A673 (cell line): ENCODE data around the gene AP1M1. TPM values are rescaled to one million over a fixed set of nuclear protein-coding genes. Genes with fewer than 3 reads are reported as not detected.

Experiments used
- BruUV-seq: library from RNA; stranded (reverse); fragments of 400-500 nt; replicated peaks from 2 replicates; lab custom pipeline; 2021; lab: Mats Ljungman, UMichigan
- CTCF ChIA-PET: fragments of 300-600 bp; sonication (Branson Sonifier 250); formaldehyde crosslinking; loops from one replicate; lab custom pipeline; 2022; ENCODE audit warnings: antibody characterized with exemption; lab: Charles Lee
- POLR2A ChIA-PET: fragments of 300-600 bp; sonication (Branson Sonifier 250); formaldehyde crosslinking; loops from one replicate; lab custom pipeline; 2022; ENCODE audit warnings: antibody characterized with exemption; ENCODE audit not compliant: low non-redundant PET; lab: Charles Lee
- DNase-seq: peaks from one replicate; pipeline ENCODE4 v3.0.0-alpha.2; 2015; ENCODE audit warnings: low spot score
- H3K27ac ChIP-seq: fragments of 200-600 bp; sonication (generic); 2 replicates; pipeline ENCODE4 v1.5.1; 2016; ENCODE audit warnings: mixed run types, low read depth, mild to moderate bottlenecking, mixed read lengths, antibody characterized with exemption, low read length; ENCODE audit not compliant: poor library complexity, severe bottlenecking
- H3K27me3 ChIP-seq: fragments of 200-600 bp; sonication (generic); replicated peaks from 2 replicates; pipeline ENCODE4 v1.6.1; 2017; ENCODE audit warnings: mixed run types, low read depth, mild to moderate bottlenecking, mixed read lengths, antibody characterized with exemption, low read length; ENCODE audit not compliant: insufficient read depth, poor library complexity
- H3K36me3 ChIP-seq: fragments of 200-600 bp; sonication (generic); 2 replicates; pipeline ENCODE4 v1.6.1; 2016; ENCODE audit warnings: mixed run types, mild to moderate bottlenecking, mixed read lengths, antibody characterized with exemption, low read length; ENCODE audit not compliant: insufficient read depth, poor library complexity, severe bottlenecking
- H3K4me1 ChIP-seq: fragments of 200-600 bp; sonication (generic); 2 replicates; pipeline ENCODE4 v1.6.1; 2017; ENCODE audit warnings: mixed run types, mild to moderate bottlenecking, mixed read lengths, antibody characterized with exemption, low read length; ENCODE audit not compliant: insufficient read depth, poor library complexity, severe bottlenecking
- H3K4me3 ChIP-seq: fragments of 200-600 bp; sonication (generic); 2 replicates; pipeline ENCODE4 v1.5.1; 2016; ENCODE audit warnings: low read depth, mixed run types, mild to moderate bottlenecking, mixed read lengths, low read length; ENCODE audit not compliant: poor library complexity, severe bottlenecking
- H3K9me3 ChIP-seq: fragments of 200-600 bp; sonication (generic); 2 replicates; pipeline ENCODE4 v1.6.1; 2016; ENCODE audit warnings: mixed run types, low read depth, mild to moderate bottlenecking, mixed read lengths, antibody characterized with exemption, low read length; ENCODE audit not compliant: poor library complexity, severe bottlenecking
- CTCF ChIP-seq: fragments of 300-800, 200-600 bp; sonication (generic); conservative IDR thresholded peaks from 2 replicates; pipeline ENCODE4 v1.5.1; 2017; ENCODE audit warnings: low read depth, mild to moderate bottlenecking, antibody characterized with exemption, low read length, moderate library complexity, mixed read lengths
- EZH2 ChIP-seq: fragments of 200-600 bp; sonication (generic); IDR thresholded peaks from 2 replicates; pipeline ENCODE4 v1.6.1; 2017; ENCODE audit warnings: borderline replicate concordance, low read depth, mild to moderate bottlenecking, mixed read lengths, antibody characterized with exemption, low read length; ENCODE audit not compliant: poor library complexity, severe bottlenecking
- intact Hi-C: fragments of 100-400 bp; cut with micrococcal nuclease; formaldehyde crosslinking; loops from one replicate; pipeline ENCODE4 v1.10.0; 2022; ENCODE audit not compliant: unreplicated experiment
- total RNA-seq: library from RNA; stranded (reverse); gene quantifications from 2 replicates; pipeline ENCODE4 v1.2.3, GENCODE V29; 2021

The AP1M1 gene
- total RNA-seq, 1 experiment from 2014 or later: 105 TPM

- peaks cover 33% of the 10 kb centered on the region for H3K36me3 ChIP-seq
Observed at GRCh38 chr19:16226184-16226591, 28.5 kb downstream of the AP1M1 start.

DNA sequence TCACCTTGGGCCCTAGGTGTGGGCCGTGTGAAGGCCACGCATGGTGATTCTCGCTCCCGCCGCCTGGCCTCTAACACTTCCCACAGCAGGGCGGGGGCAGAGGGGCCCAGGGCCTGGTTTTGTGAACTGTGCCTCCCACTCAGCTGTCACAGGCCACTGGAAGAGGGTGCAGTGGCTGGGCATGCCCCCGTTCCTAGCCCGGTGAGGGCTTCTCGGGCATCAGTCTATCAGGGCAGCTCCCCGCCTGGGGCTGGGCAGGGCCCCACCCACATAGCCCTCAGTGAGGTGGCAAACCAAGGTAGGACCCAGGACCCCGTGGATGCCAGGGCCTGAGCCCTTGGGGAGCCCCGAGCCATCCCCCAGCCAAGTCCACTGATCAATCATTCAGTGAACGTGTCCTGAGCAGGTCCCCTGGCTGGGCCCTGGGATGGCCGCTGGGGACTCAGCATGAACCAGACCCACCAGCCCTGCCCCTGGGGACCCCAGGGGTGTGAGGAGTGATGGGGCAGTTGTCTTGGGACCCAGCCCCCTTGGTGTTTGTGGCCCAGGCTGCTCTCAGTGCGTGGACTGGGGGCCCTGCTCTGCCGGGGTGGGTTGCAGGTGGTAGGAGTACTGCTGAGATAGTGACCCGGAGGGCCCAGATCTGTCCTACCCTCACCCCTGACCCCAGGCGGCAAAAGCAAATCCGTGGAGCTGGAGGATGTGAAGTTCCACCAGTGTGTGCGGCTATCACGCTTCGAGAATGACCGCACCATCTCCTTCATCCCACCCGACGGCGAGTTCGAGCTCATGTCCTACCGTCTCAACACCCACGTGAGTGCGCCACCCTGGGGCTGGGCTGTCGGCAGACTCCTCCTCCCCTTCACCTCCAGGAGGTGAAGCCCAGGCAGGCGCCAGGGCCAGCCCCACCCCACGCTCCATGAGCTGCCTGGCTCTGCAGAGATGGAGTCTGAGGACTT, 29.4 kb downstream of the AP1M1 start:
- intact Hi-C loops: no loop called here
- Histone ChIP-seq H3K27ac (no peak overlapping the region), H3K4me1 (no peaks in the 10 kb centered on the region), H3K36me3 (peaks cover 24% of the 10 kb centered on the region), H3K4me3 (no peak overlapping the region), H3K27me3 (no peaks in the 10 kb centered on the region), H3K9me3 (no peaks in the 10 kb centered on the region)
- ChIA-PET CTCF (no interaction called here), POLR2A (interaction anchor here (0.6 kb wide), 1 partner anchor 19 kb away, joined by 3 read pairs; no protein-coding TSS in a partner anchor)
- no peak for DNase-seq
- BruUV-seq: no TSS peak
- TF ChIP-seq CTCF (no peak), EZH2 (no peak)

More at GRCh38 chr19:16226184-16226591, 28.5 kb downstream of the AP1M1 start:
- POLR2A ChIA-PET: no interaction called here
- no peak for TF ChIP-seq CTCF
- TF ChIP-seq EZH2: no peak
- no peaks in the 10 kb centered on the region for H3K4me1 ChIP-seq
- intact Hi-C loops: no loop called here
- H3K4me3 ChIP-seq: no peak overlapping the region
- no peak overlapping the region for H3K27ac ChIP-seq
- peaks cover 7% of the 10 kb centered on the region for H3K9me3 ChIP-seq
- H3K27me3 ChIP-seq: no peaks in the 10 kb centered on the region
- CTCF ChIA-PET: no interaction called here
- no TSS peak for BruUV-seq
- no peak for DNase-seq

- ChIA-PET POLR2A (interaction anchor here (0.6 kb wide), 1 partner anchor 20 kb away, joined by 3 read pairs; no protein-coding TSS in a partner anchor), CTCF (no interaction called here)
- peaks cover 22% of the 10 kb centered on the region for H3K36me3 ChIP-seq
Observed at GRCh38 chr19:16227837-16228636, 30.3 kb downstream of the AP1M1 start.

More at GRCh38 chr19:16227837-16228636, 30.3 kb downstream of the AP1M1 start:
- Histone ChIP-seq H3K27ac (no peak overlapping the region), H3K9me3 (no peaks in the 10 kb centered on the region), H3K27me3 (no peaks in the 10 kb centered on the region), H3K4me3 (no peak overlapping the region), H3K4me1 (no peaks in the 10 kb centered on the region)
- TF ChIP-seq EZH2 (no peak), CTCF (no peak)
- BruUV-seq: no TSS peak
- no peak for DNase-seq
- intact Hi-C loops: no loop called here
